K562 (cell line): Measurements from ENCODE around the gene CRAMP1. TPM values are rescaled to one million over a fixed set of nuclear protein-coding genes. Genes with fewer than 3 reads are reported as not detected.

ENCODE experiments used
- ARID1B ChIP-seq: fragments of 450-650 bp; IDR thresholded peaks from 2 replicates; pipeline ENCODE4 v1.6.1; 2016; ENCODE audit warnings: antibody characterized with exemption, mild to moderate bottlenecking, inconsistent platforms
- CCNT2 ChIP-seq: IDR thresholded peaks from 2 replicates; pipeline ENCODE4 v1.6.1; 2011; ENCODE audit warnings: borderline replicate concordance, low read depth, mild to moderate bottlenecking, moderate library complexity, mixed read lengths, low read length; ENCODE audit not compliant: insufficient read length; ENCODE audit errors: extremely low read depth
- CREB1 ChIP-seq, 2 experiments: sonication (generic) in 1 of 2; formaldehyde crosslinking in 1 of 2; IDR thresholded peaks; 2 replicates each; pipeline versions ENCODE4 v1.6.1 to v1.8.0; 2012 to 2022; ENCODE audit warnings: inconsistent platforms in 1 of 2, mild to moderate bottlenecking in 1 of 2, missing genetic modification reagents in 1 of 2, moderate library complexity in 1 of 2
- ELF1 ChIP-seq: fragments of 200-800 bp; sonication (Bioruptor generic); IDR thresholded peaks from 2 replicates; pipeline ENCODE4 v1.6.1; 2016; ENCODE audit warnings: missing genetic modification characterization, missing compliant biosample characterization
- MAZ ChIP-seq, 2 experiments: fragments of 450-650 bp in 1 of 2; sonication (generic) in 1 of 2; formaldehyde crosslinking; IDR thresholded peaks in 1 of 2; conservative IDR thresholded peaks in 1 of 2; 2 replicates each; pipeline versions ENCODE4 v1.4.0 to v1.5.0; 2020; ENCODE audit warnings: mild to moderate bottlenecking in 1 of 2, missing genetic modification reagents in 1 of 2
- MYC ChIP-seq, 2 experiments: fragments of 250-450 bp in 1 of 2; sonication (Bioruptor Pico) in 1 of 2; IDR thresholded peaks; 2 replicates each; pipeline versions ENCODE4 v1.5.1 to v1.6.1; 2012 to 2021; ENCODE audit warnings: low read depth in 2 of 2, borderline replicate concordance in 1 of 2, improper control_type of control experiment in 1 of 2, low read length in 1 of 2, mild to moderate bottlenecking in 1 of 2, moderate library complexity in 1 of 2
- NCOA2 ChIP-seq, 2 experiments: fragments of 450-650 bp; IDR thresholded peaks; 2 replicates each; pipeline ENCODE4 v1.6.1; 2018; ENCODE audit warnings: mild to moderate bottlenecking in 2 of 2, moderate library complexity in 1 of 2; ENCODE audit not compliant: partially characterized antibody in 2 of 2
- NFYB ChIP-seq: IDR thresholded peaks from 2 replicates; pipeline ENCODE4 v1.6.1; 2011; ENCODE audit warnings: mild to moderate bottlenecking, moderate library complexity; ENCODE audit not compliant: insufficient read length; ENCODE audit errors: extremely low read depth
- OTX1 ChIP-seq: fragments of 450-650 bp; formaldehyde crosslinking; IDR thresholded peaks from 2 replicates; pipeline ENCODE4 v1.4.0; 2022; ENCODE audit warnings: mild to moderate bottlenecking
- PHB2 ChIP-seq: fragments of 450-650 bp; IDR thresholded peaks from 2 replicates; pipeline ENCODE4 v1.6.1; 2017; ENCODE audit warnings: low read depth
- RFX5 ChIP-seq: IDR thresholded peaks from 2 replicates; pipeline ENCODE4 v1.6.1; 2011; ENCODE audit warnings: low read depth, mild to moderate bottlenecking, improper control_type of control experiment, low read length
- SMAD2 ChIP-seq: fragments of 150-350 bp; IDR thresholded peaks from 2 replicates; pipeline ENCODE4 v1.6.1; 2014; ENCODE audit warnings: low read depth, mild to moderate bottlenecking, low read length
- SREBF1 ChIP-seq: fragments of 150-350 bp; IDR thresholded peaks from 2 replicates; pipeline ENCODE4 v1.6.1; 2014; ENCODE audit warnings: antibody characterized with exemption, low read depth, low read length, borderline replicate concordance
- TAL1 ChIP-seq: fragments of 450-650 bp; IDR thresholded peaks from 2 replicates; pipeline ENCODE4 v1.6.1; 2016; ENCODE audit warnings: mild to moderate bottlenecking
- TCF3 ChIP-seq: sonication (generic); formaldehyde crosslinking; IDR thresholded peaks from 2 replicates; pipeline ENCODE4 v1.4.0; 2020; ENCODE audit warnings: mild to moderate bottlenecking, missing genetic modification reagents
- TRIM28 ChIP-seq: fragments of 450-650 bp; IDR thresholded peaks from 2 replicates; pipeline ENCODE4 v1.6.1; 2017
- TSC22D4 ChIP-seq: fragments of 450-650 bp; IDR thresholded peaks from 2 replicates; pipeline ENCODE4 v1.6.1; 2016; ENCODE audit warnings: missing genetic modification characterization, missing biosample characterization, control low read depth
- ZNF121 ChIP-seq: sonication (generic); formaldehyde crosslinking; conservative IDR thresholded peaks from 2 replicates; pipeline ENCODE4 v1.8.0; 2022; ENCODE audit warnings: missing genetic modification reagents
- ZNF224 ChIP-seq: sonication (generic); formaldehyde crosslinking; IDR thresholded peaks from 2 replicates; pipeline ENCODE4 v1.8.0; 2022; ENCODE audit warnings: mild to moderate bottlenecking, missing genetic modification reagents
- ZNF23 ChIP-seq: fragments of 250-450 bp; sonication (Bioruptor Pico); IDR thresholded peaks from 2 replicates; pipeline ENCODE4 v1.4.0; 2020; ENCODE audit warnings: mild to moderate bottlenecking
- ZNF57 ChIP-seq: fragments of 450-650 bp; formaldehyde crosslinking; IDR thresholded peaks from 2 replicates; pipeline ENCODE4 v1.4.0; 2020; ENCODE audit warnings: mild to moderate bottlenecking, moderate library complexity
- ZNF668 ChIP-seq: fragments of 250-450 bp; sonication (Bioruptor Pico); IDR thresholded peaks from 2 replicates; pipeline ENCODE4 v1.8.0; 2022; ENCODE audit warnings: mild to moderate bottlenecking, inconsistent platforms
- polyA plus RNA-seq, 8 experiments: library from polyadenylated mRNA; depleted of rRNA in 4 of 8; stranded (reverse) in 5 of 8; unstranded in 3 of 8; fragments of >200 nt; fragmentation: Nextera tagmentation in 2 of 8; fragmentation: Illumina TruSeq in 1 of 8; extraction: Ambion mirVana in 2 of 8; extraction: Trizol in 1 of 8; gene quantifications; 2 replicates each; pipeline versions ENCODE4 v1.2.1 to v1.2.3, GENCODE V29; 2011 to 2014; ENCODE audit warnings: inconsistent platforms in 1 of 8, missing spikeins in 1 of 8
- total RNA-seq, 7 experiments: library from RNA; depleted of rRNA in 6 of 7; stranded (reverse); fragments of >200 nt in 6 of 7; fragmentation: Illumina TruSeq in 2 of 7; extraction: Trizol in 2 of 7; gene quantifications; 2 replicates each; pipeline versions ENCODE4 v1.2.1 to v1.2.3, GENCODE V29; 2011 to 2021; ENCODE audit warnings: low replicate concordance in 1 of 7
- TF ChIP-seq, protein P1 (sequence below): fragments of 200-800 bp; sonication (Bioruptor generic); IDR thresholded peaks from 2 replicates; pipeline ENCODE4 v1.6.1; 2017; ENCODE audit warnings: missing genetic modification characterization, missing compliant biosample characterization
- TF ChIP-seq, protein P2 (sequence below), 2 experiments: fragments of 450-650 bp in 1 of 2; IDR thresholded peaks; 2 replicates each; pipeline ENCODE4 v1.6.1; 2011 to 2017; ENCODE audit warnings: low read depth in 2 of 2, antibody characterized with exemption in 1 of 2, borderline replicate concordance in 1 of 2, low read length in 1 of 2, mild to moderate bottlenecking in 1 of 2, mixed read lengths in 1 of 2; ENCODE audit not compliant: control insufficient read depth in 1 of 2

CRAMP1 gene
- total and polyA plus RNA-seq, 9 of the 15 experiments (the other 6 are each of a cell fraction or from before 2014, with no cell fraction given) = 0.52 to 20.8 (median 7.5) TPM

DNA sequence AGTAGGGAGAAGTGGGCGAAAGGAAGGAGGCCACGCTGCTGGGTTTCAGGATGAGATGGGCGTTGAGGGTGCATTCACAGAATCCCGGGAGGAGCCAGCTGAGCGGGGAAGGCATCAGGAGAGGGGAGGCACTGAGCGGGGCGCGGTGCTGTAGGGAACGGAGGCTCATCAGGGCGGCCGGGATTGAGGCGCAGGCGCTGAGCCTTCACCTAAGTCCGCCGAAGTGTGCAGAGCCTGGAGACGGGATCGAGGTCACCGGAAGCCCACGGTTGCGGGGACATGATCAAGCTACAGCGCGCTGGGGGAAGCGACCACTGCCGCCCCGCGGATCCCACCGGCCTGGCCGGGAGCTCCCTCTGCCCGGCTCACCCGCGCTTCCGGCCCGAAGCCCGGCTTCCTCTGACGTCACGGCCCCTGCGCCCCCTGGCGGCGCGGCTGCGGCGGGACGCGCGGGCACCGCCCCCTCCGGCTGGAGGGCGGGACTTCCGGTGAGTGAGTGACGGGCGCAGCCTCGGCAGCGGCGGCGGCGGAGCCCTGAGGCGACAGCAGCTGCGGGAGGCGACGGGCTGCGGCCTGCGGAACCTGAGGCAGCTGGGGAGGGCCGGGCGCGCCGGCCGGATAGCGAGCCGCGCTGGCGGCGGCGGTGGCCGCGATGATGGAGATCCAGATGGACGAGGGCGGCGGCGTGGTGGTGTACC lies 93.7 kb downstream of the CRAMP1 start, which contains the start of gene MAPK8IP3 (continued):
- TF ChIP-seq, protein P1, sequence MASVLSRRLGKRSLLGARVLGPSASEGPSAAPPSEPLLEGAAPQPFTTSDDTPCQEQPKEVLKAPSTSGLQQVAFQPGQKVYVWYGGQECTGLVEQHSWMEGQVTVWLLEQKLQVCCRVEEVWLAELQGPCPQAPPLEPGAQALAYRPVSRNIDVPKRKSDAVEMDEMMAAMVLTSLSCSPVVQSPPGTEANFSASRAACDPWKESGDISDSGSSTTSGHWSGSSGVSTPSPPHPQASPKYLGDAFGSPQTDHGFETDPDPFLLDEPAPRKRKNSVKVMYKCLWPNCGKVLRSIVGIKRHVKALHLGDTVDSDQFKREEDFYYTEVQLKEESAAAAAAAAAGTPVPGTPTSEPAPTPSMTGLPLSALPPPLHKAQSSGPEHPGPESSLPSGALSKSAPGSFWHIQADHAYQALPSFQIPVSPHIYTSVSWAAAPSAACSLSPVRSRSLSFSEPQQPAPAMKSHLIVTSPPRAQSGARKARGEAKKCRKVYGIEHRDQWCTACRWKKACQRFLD (CRISPR knock-in tag) = peak; percentile 82
- TF ChIP-seq OTX1 (CRISPR knock-in tag) = 0 out of 2 replicates have a peak, but pooled peaks have one; percentile 53
- no peak for TF ChIP-seq NCOA2 (IDR thresholded peaks at IDR 0.05; ENCODE audit: partially characterized antibody in 2 of 2)
- TF ChIP-seq TAL1 = no peak
- 0 out of 2 replicates have a peak, but pooled peaks have one; percentile 38 for TF ChIP-seq RFX5
- no peak for TF ChIP-seq SREBF1
- no peak for TF ChIP-seq ZNF57 (CRISPR knock-in tag)
- TF ChIP-seq CCNT2 = peak; percentile 98
- no peak for TF ChIP-seq SMAD2
- no peak for TF ChIP-seq TSC22D4 (tag)
- TF ChIP-seq ZNF224 (CRISPR knock-in tag) = no peak
- TF ChIP-seq ZNF23 = no peak
- no peak; the same call in none of the 2 replicates for TF ChIP-seq TRIM28
- no peak for TF ChIP-seq ZNF668 (CRISPR knock-in tag)
- peak; percentile 6; the same call in 1 of the 2 replicates for TF ChIP-seq ARID1B
- peak; percentile 96 for TF ChIP-seq ELF1 (tag)
- no peak for TF ChIP-seq ZNF121 (CRISPR knock-in tag)
- 0 out of 2 replicates have a peak, but pooled peaks have one; percentile 11 for TF ChIP-seq TCF3 (CRISPR knock-in tag)
- TF ChIP-seq CREB1 (IDR thresholded peaks at IDR 0.05) = peak; percentile 96
- TF ChIP-seq CREB1 (CRISPR knock-in tag; IDR thresholded peaks at IDR 0.05) = peak; percentile 98
- TF ChIP-seq PHB2 = no peak
- no peak for TF ChIP-seq NFYB
- TF ChIP-seq, protein P2, sequence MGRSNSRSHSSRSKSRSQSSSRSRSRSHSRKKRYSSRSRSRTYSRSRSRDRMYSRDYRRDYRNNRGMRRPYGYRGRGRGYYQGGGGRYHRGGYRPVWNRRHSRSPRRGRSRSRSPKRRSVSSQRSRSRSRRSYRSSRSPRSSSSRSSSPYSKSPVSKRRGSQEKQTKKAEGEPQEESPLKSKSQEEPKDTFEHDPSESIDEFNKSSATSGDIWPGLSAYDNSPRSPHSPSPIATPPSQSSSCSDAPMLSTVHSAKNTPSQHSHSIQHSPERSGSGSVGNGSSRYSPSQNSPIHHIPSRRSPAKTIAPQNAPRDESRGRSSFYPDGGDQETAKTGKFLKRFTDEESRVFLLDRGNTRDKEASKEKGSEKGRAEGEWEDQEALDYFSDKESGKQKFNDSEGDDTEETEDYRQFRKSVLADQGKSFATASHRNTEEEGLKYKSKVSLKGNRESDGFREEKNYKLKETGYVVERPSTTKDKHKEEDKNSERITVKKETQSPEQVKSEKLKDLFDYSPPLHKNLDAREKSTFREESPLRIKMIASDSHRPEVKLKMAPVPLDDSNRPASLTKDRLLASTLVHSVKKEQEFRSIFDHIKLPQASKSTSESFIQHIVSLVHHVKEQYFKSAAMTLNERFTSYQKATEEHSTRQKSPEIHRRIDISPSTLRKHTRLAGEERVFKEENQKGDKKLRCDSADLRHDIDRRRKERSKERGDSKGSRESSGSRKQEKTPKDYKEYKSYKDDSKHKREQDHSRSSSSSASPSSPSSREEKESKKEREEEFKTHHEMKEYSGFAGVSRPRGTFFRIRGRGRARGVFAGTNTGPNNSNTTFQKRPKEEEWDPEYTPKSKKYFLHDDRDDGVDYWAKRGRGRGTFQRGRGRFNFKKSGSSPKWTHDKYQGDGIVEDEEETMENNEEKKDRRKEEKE (IDR thresholded peaks at IDR 0.05; ENCODE audit: borderline replicate concordance in 1 of 2, control insufficient read depth in 1 of 2, low read depth in 2 of 2, low read length in 1 of 2) = 0 out of 4 replicates have a peak, but pooled peaks of 1 of the 2 experiments have one; percentile 56
- peak; percentile 58; the same call in 1 of the 2 replicates for TF ChIP-seq MYC (IDR thresholded peaks at IDR 0.05; ENCODE audit: low read depth, low read length)
- no peak for TF ChIP-seq MYC (CRISPR knock-in tag; IDR thresholded peaks at IDR 0.05; ENCODE audit: borderline replicate concordance, low read depth)
- TF ChIP-seq MAZ (CRISPR knock-in tag; conservative IDR thresholded peaks at IDR 0.05 in 1 of 2, IDR thresholded peaks at IDR 0.05 in 1 of 2) = peak; percentile 56 to 92
